HG03442 (cell line): ENCODE results near the gene RNF213.
"Not testable (repeated sequence)": the region's sequence is repeated elsewhere in the genome, so short reads cannot be mapped to it uniquely, and the experiment has no call there.

Source experiments
- ATAC-seq: cut with Tn5 transposase; IDR thresholded peaks from one replicate; pipeline ENCODE4 v1.9.1; 2021; ENCODE audit warnings: mild to moderate bottlenecking, moderate library complexity; ENCODE audit not compliant: unreplicated experiment

RNF213 gene

DNA sequence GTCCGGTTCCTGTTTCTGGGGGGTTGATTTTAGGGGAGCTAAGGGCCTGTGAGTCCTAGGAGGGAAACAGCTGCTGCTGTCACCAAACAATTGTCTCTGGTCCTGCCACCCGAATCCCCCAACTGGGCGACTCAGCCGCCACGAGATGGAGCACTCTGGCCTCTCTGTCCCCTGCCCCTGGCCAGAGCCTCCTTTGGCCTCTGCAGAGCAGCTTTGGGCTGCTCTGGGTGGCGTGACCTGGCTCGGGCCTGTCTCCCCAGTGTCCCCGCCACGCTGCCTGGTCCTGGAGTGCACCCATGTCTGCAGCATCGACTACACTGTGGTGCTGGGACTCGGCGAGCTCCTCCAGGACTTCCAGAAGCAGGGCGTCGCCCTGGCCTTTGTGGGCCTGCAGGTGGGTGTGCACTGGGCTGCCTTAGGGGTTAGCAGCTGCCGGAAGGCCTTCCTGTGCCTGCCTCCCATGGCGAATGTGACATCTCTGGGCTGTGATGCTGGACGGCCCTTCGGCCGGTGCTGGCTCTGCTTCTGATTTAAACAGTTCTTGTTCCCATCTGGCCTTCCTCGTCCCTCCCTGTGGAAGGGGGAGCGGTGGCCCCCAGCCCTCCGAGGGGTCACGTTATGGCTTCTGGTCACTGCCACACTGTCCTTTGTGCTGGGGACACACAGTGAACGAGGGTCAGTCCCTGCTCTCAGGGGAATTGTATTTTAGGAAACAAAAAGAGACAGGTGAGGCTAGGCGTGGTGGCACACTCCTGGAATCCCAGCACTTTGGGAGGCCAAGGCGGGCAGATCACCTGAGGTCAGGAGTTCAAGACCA lies 11.6 kb upstream of the RNF213 start:
- ATAC-seq: no peak

GRCh38 chr17:80251966-80252365 lies 8.7 kb upstream of the RNF213 start:
- no peak for ATAC-seq

DNA sequence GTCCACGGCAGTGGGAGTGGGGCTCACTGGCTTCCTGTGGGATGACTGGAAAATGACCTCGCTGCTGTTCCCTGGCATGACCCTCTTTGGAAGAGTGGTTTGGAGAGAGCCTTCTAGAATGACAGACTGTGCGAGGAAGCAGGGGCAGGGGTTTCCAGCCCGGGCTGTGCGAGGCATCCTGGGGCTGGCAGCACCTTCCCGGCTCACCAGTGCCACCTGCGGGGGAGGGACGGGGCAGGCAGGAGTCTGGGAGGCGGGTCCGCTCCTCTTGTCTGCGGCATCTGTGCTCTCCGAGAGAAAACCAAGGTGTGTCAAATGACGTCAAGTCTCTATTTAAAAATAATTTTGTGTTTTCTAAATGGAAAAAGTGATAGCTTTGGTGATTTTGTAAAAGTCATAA lies 7.8 kb upstream of the RNF213 start:
- ATAC-seq: no peak

DNA sequence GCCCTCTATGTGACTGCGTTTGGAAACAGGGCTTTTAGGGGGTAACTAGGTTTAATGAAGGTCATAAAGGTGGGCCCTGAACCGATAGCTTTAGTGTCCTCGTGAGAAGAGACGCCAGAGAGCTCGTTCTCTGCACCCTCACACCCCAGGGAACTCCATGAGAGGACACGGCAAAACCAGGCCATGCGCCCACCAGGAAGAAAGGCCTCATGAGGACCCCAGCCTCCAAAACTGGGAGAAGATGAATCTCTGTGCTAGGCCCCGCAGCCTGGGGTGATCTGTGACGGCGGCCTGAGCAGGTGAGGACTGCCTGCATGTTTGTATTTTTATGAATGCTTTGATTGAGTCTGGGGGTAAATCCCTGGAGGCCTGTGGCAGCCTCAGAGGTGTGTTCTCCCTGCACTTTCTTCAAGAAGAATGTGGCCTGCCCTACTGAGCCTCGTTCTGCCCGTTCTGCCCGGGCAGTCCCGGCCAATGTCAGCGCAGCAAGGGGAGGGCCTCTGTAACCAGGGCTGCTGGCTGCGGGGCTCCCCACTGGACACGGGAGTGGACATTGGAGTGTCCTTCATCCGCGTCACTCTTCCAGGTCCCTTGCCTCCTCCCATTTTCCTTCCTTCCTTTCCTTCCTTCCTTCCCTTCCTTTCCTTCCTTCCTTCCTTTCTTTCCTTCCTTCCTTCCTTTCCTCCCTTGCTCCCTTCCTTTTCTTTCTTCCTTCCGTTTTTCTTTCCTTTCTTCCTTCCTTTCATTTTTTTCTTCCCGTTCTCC lies 6.8 kb upstream of the RNF213 start:
- ATAC-seq: no peak

- no peak for ATAC-seq
These were observed 6.0 kb upstream of the RNF213 start for GRCh38 chr17:80254396-80255251.

DNA sequence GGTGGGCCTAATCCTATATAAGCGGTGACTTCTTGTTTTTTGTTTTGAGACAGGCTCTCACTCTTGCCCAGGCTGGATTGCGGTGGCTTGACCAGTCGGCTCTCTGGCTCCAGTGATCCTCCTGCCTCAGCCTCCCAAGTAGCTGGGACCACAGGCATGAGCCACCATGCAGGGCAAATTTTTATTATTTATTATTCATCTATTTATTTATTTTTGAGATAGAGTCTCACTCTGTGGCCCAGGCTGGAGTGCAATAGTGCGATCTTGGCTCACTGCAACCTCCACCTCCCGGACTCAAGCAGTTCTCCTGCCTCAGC lies 4.7 kb upstream of the RNF213 start:
- no peak for ATAC-seq

- ATAC-seq: no peak
These were observed 2.9 kb upstream of the RNF213 start for GRCh38 chr17:80257716-80258213.

- not testable (repeated sequence) for ATAC-seq
These were observed 2.4 kb upstream of the RNF213 start for GRCh38 chr17:80258296-80258695.

DNA sequence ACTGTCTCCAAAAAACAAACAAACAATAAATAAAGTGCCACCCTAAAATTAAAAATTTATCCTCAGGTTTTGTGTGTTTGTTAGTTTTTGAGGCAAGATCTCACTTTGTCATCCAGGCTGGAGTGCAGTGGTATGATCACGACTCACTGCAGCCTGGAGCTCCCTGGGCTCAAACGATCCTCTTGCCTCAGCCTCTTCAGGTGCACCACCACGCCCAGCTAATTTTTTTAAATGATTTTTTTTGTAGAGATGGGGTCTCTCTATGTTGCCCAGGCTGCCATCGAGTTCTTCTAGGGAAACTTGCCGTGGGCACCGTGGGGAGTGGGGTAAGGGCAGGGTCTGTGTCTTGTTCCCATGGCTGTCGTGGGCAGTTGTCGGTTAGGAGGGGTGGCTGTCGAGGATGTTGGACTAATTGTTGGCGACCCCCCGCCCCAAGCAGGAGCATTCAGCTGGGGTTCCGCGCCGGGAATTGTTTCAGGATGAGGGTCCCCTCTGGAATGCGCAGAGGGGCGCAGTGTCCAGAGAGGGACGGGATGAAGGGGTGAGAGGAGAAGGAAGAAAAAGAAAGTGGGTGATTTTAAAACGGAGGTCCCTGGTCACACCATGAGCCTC lies 1.1 kb upstream of the RNF213 start:
- ATAC-seq: no peak

DNA sequence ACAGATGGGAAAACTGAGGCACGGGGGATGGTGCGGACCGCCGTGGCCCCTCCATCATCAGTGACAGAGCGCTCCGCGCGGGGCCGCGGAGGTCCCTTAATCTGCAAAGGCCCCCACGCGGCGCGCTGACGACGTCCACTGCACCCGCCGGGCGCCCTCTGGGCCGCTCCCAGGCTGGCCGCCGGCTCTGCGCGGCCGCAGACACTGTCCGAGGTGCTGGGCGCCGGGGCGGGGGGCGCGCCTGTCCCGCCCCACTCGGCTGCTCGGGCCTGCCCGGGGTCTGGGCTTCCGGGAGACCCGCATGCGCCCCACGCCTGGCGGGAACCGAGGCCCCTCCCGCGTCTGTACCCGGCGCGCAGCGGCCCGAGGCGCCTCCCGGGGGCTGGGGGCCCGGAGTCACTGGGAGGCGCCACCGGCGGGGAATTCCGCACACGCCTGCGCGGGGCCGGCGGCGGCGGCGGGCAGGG lies 550 bp upstream of the RNF213 start:
- peak; percentile 33 for ATAC-seq

DNA sequence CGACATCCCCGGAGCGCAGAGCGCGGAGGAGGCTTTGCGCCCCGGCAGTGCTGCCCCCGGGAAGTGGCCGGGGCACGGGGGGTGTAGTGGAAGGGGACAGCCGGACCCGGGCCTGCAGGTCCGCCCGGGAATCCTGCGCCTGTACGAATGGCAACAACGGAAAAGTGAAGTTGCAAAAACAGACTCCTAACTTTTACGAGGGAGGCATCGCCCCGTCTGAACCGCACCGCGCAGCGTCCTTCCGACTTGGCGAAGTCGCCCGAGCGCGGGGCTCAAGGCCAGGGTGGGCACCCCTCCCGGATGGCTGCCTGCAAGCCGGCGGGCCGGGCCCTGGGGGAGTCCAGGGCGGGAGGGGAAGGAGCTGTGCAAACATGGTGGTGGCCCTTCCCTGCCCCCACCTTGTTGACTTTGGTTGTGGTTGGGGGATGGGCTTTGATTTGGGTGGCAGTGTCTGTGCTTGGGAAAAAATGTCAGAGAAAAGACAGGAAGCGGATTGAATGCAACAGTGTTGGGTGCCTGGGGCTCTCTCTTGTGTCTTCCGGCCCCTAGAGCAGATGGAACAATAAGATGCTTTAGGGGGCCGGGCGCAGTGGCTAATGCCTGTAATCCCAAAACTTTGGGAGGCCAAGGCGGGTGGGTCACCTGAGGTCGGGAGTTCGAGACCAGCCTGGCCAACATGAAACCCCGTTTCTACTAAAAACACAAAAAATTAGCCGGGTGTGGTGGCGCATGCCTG lies 675 bp downstream of the RNF213 start:
- no peak for ATAC-seq

- ATAC-seq: no peak
These were observed 1.2 kb downstream of the RNF213 start for GRCh38 chr17:80261895-80262279.

GRCh38 chr17:80262291-80262690 lies 1.6 kb downstream of the RNF213 start:
- ATAC-seq: no peak

DNA sequence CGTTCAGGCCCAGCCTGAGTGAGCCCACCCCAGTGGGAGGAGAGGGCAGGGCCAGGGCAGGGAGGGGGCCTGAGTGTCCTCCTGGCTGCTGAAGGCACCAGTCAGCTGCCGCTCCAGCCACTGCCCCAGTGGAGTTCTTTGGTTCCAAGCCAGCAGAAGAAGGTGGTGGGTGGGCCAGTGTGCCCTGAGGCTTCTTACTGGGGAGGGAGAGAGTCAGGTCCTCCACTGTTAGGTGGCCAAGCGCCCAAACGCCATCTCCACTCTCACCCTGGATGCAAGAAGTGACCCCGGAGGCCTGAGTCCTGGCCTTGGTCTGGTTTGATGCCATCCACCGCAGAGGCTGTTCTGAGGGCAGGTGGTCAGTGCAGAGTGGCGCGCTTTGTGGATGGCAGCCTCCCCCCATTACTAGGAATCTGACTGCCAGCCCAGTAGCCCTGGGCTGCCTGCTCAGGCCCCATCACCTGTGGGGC lies 2.2 kb downstream of the RNF213 start:
- ATAC-seq: no peak

DNA sequence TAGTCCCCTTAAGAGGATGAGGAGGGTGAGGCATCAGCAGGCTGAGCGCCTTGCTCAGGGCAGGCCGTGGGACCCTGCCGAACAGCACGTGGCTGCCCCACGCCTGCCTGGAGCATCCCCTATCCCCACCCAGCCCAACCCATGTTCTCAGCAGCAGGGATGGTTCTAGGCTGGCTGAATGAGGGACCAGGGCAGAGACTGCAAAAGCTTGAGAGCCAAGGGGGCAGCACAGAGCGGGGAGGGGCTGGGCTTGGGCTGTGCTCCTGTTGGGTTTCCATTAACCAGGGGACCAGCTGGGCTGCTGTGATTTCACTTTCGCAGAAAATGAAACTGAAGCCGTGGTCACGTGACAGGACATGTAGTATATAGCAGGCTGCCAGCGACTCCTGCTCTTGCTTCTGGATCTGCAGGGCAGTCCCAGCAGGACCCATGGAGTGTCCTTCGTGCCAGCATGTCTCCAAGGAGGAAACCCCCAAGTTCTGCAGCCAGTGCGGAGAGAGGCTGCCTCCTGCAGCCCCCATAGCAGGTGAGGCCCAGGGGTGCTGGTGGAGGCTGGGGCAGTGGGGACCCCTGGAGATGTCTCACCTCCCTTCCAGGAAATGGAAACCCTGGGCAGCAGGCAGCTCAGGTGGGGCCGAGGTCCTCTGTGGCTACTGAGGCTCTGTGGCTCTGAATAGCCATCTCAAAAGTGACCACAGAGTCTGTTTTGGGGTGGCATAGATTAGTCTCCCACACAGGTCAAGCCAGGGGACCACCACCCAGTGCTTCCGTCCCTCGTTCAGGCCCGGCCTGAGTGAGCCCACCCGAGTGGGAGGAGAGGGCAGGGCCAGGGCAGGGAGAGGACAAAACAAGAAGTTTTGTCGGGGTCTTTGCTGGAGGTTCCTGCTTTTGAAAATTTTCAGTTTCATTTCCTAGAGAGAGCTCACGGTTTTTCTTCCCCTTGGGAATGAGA lies 2.9 kb downstream of the RNF213 start:
- no peak for ATAC-seq

DNA sequence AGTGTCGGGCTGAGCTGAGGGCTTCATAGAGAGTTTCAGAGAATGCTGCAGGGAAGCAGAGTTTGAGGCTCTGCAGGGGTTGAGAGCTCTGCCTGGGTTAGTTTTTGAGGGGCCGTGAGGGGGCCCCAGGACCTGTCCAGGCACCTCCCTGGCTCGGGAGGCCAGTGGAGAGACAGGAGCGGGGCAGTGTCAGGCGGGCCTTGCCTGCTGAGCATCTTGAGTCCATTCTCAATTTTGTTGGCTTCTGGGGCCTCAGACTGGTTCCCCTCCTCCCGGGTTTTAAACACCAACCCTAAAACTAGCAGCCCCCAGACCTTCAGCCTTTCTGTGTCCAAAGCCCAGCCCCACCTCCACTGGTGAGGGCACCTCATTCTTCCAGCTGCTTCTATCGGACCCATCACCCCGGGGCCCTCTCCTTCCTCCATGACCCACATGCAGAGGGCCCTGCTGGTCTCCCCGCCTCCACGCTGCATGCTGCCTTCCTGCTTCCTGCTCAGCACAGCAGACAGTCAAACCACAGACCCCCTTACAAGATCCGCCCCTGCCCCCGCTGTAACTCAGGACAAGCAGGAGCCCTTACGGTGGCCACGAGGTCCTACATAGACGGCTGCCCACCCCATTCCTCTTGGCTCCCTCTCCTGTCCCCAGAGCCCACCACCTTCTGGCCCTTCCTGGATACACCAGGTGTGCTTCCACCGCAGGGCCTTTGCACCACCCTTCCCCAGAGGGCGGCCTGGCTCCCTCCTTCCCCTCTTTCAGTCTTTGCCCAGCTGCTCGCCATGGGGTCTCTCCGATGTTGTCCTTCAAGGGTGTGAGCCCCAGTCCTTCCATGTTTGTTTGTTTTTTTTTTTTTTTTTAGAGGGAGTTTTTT lies 3.8 kb downstream of the RNF213 start:
- ATAC-seq: no peak

DNA sequence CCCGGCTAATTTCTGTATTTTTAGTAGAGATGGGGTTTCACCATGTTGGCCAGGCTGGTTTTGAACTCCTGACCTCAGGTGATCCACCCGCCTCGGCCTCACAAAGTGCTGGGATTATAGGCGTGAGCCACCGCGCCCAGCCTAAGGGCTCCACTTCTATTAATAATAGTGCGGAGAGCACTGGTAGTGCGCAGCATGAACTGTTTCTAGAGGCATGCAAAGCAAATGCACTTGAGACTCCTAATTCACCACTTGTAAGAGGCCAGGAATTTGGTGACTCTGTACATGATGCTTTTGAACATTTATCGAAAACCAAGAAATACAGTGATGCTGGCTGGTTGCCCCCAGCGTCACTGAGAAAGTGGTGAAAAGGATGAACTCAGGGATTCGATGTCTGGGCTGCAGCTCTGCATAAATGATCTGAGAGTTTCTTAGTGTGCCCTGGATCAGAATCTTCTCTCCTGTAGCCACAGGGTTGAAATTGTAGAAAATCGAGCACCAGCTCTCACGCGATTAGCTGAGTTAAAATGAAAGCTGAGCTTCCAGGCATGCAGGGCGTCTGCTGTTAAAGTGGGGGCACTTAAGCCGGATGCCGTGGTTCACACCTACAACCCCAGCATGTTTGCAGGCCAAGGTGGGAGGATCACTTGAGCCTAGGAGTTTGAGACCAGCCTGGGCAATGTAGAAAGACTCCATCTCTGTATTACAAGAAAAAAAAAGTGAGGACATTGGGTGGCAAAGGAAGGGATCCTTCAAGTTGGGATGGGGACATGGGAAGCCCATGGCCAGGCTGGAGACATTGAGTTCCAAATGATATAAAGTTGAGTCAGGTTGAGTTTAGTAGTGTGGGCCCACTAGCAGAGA lies 4.8 kb downstream of the RNF213 start:
- no peak for ATAC-seq
